ENCODE measurements around the gene NMRAL1. TPM values are rescaled to one million over a fixed set of nuclear protein-coding genes. Genes with fewer than 3 reads are reported as not detected.

Gene NMRAL1
- total and polyA plus RNA-seq, 10 of the 15 experiments (the other 5 are each of a cell fraction or from before 2014, with no cell fraction given) = 4.8 to 102 (median 62.5) TPM

DNA sequence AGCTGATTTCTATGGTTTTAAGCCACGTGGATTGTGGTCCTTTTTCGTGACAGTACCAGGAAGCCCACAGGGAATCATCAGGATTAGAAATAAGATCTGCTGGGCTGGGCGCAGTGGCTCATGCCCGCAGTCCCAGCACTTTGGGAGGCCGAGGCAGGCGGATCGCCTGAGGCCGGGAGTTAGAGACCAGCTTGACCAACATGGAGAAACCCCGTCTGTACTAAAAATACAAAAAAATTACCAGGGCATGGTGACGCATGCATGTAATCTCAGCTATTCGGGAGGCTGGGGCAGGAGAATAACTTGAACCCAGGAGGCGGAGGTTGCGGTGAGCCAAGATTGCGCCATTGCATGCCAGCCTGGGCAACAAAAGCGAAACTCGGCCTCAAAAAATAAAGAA, 6.5 kb downstream of the NMRAL1 start:
- 96% methylated on average over 16 of the region's 16 CpGs for WGBS (ENCODE audit: insufficient coverage, insufficient replicate concordance, low lambda C conversion rate, missing lambda C conversion rate)
- no peaks in the 10 kb centered on the region for H3K27me3 ChIP-seq (replicated peaks in 1 of 2; ENCODE audit: control insufficient read depth in 2 of 2, insufficient read depth in 2 of 2, low read length in 1 of 2)
- FAIRE-seq = no peak

More for the DNA sequence above, 6.5 kb downstream of the NMRAL1 start:
- in situ Hi-C loops (cut with MboI) (no loop called here), intact Hi-C loops (cut with micrococcal nuclease; ENCODE audit: unreplicated experiment) (no loop called here)
- ChIA-PET CTCF (no interaction called here), POLR2A (interaction anchor here (0.6 kb wide), 1 partner anchor 346 kb away, joined by 4 read pairs; no protein-coding TSS in a partner anchor), RAD21 (ENCODE audit: unreplicated experiment) (no interaction called here), SMC1A (ENCODE audit: uncharacterized antibody, unreplicated experiment) (no interaction called here)
- Histone ChIP-seq H3K9me3 (replicated peaks; ENCODE audit: control insufficient read depth, insufficient read depth, low read length) (no peaks in the 10 kb centered on the region), H3K9ac (ENCODE audit: control insufficient read depth, insufficient read depth, low read length) (no peak overlapping the region), H2AFZ (ENCODE audit: control insufficient read depth, low read depth, low read length) (no peak overlapping the region), H3K36me3 (ENCODE audit: control insufficient read depth in 2 of 2, insufficient read depth in 2 of 2, low read length in 1 of 2) (peaks cover 0 to 10% of the 10 kb centered on the region in 2 experiments; a peak in 3 of 4 replicates), H3K27ac (ENCODE audit: control insufficient read depth, insufficient read depth) (no peak overlapping the region), H3K4me3 (no peak overlapping the region), H3K79me2 (ENCODE audit: control insufficient read depth, insufficient read depth, low read length) (no peaks in the 10 kb centered on the region), H3K4me2 (ENCODE audit: control insufficient read depth, insufficient read depth) (no peak overlapping the region), H3K4me1 (ENCODE audit: control insufficient read depth, insufficient read depth, low read length) (no peaks in the 10 kb centered on the region), H4K20me1 (ENCODE audit: control insufficient read depth, insufficient read depth) (no peaks in the 10 kb centered on the region; the same call in 1 of the 2 replicates)
- ATAC-seq (no peak), DNase-seq (ENCODE audit: low read depth, low spot score) (no peak)
- TF ChIP-seq ZNF24 (IDR thresholded peaks at IDR 0.05) = no peak
- TF ChIP-seq HDAC2 (IDR thresholded peaks at IDR 0.05) = no peak
- TF ChIP-seq, protein P1, sequence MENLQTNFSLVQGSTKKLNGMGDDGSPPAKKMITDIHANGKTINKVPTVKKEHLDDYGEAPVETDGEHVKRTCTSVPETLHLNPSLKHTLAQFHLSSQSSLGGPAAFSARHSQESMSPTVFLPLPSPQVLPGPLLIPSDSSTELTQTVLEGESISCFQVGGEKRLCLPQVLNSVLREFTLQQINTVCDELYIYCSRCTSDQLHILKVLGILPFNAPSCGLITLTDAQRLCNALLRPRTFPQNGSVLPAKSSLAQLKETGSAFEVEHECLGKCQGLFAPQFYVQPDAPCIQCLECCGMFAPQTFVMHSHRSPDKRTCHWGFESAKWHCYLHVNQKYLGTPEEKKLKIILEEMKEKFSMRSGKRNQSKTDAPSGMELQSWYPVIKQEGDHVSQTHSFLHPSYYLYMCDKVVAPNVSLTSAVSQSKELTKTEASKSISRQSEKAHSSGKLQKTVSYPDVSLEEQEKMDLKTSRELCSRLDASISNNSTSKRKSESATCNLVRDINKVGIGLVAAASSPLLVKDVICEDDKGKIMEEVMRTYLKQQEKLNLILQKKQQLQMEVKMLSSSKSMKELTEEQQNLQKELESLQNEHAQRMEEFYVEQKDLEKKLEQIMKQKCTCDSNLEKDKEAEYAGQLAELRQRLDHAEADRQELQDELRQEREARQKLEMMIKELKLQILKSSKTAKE (IDR thresholded peaks at IDR 0.05; ENCODE audit: low read depth, poor library complexity, severe bottlenecking) = no peak
- no peak for TF ChIP-seq SMAD5 (IDR thresholded peaks at IDR 0.05; ENCODE audit: low read depth)
- TF ChIP-seq, protein P2, sequence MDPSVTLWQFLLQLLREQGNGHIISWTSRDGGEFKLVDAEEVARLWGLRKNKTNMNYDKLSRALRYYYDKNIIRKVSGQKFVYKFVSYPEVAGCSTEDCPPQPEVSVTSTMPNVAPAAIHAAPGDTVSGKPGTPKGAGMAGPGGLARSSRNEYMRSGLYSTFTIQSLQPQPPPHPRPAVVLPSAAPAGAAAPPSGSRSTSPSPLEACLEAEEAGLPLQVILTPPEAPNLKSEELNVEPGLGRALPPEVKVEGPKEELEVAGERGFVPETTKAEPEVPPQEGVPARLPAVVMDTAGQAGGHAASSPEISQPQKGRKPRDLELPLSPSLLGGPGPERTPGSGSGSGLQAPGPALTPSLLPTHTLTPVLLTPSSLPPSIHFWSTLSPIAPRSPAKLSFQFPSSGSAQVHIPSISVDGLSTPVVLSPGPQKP (IDR thresholded peaks at IDR 0.05; ENCODE audit: low read depth, low read length) = no peak
- no peak for TF ChIP-seq RBBP5 (conservative IDR thresholded peaks at IDR 0.05)
- TF ChIP-seq, protein P3, sequence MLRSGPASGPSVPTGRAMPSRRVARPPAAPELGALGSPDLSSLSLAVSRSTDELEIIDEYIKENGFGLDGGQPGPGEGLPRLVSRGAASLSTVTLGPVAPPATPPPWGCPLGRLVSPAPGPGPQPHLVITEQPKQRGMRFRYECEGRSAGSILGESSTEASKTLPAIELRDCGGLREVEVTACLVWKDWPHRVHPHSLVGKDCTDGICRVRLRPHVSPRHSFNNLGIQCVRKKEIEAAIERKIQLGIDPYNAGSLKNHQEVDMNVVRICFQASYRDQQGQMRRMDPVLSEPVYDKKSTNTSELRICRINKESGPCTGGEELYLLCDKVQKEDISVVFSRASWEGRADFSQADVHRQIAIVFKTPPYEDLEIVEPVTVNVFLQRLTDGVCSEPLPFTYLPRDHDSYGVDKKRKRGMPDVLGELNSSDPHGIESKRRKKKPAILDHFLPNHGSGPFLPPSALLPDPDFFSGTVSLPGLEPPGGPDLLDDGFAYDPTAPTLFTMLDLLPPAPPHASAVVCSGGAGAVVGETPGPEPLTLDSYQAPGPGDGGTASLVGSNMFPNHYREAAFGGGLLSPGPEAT (IDR thresholded peaks at IDR 0.05; ENCODE audit: low read depth) = no peak
- no peak for TF ChIP-seq TCF3 (IDR thresholded peaks at IDR 0.05; ENCODE audit: borderline replicate concordance, insufficient read depth, low read depth, low read length)
- TF ChIP-seq FOXK2 (IDR thresholded peaks at IDR 0.05) = no peak
- TF ChIP-seq MTA2 (IDR thresholded peaks at IDR 0.05; ENCODE audit: low read depth) = no peak
- no peak for TF ChIP-seq ESRRA (IDR thresholded peaks at IDR 0.05; ENCODE audit: low read length)
- no peak for TF ChIP-seq BRCA1 (IDR thresholded peaks at IDR 0.05; ENCODE audit: low read depth, low read length)
- no peak for TF ChIP-seq SUPT20H (IDR thresholded peaks at IDR 0.05; ENCODE audit: borderline replicate concordance, control insufficient read depth, low read depth, low read length)
- no peak for TF ChIP-seq TCF7 (IDR thresholded peaks at IDR 0.05; ENCODE audit: borderline replicate concordance)
- no peak for TF ChIP-seq NR2F1 (conservative IDR thresholded peaks at IDR 0.05)
- no peak for TF ChIP-seq BACH1 (IDR thresholded peaks at IDR 0.05; ENCODE audit: borderline replicate concordance)
- BruUV-seq (replicated peaks) = no TSS peak

Data from GM12878 (cell line).